Cardiac fibroblast (primary cell): Measurements from ENCODE around the gene PHLDB2.

Source experiments
- DNase-seq, 2 donors: peaks; one replicate each; pipeline versions ENCODE4 v3.0.0 to v3.0.0-alpha.2; 2010; ENCODE audit warnings: low read depth in 2 of 2
- H3K4me3 ChIP-seq, 2 donors: replicated peaks in 1 of 2; 1 replicate in 1 of 2; 2 replicates in 1 of 2; pipeline ENCODE4 v1.5.1; 2011; ENCODE audit warnings: low read depth in 2 of 2, low read length in 2 of 2, mild to moderate bottlenecking in 2 of 2, moderate library complexity in 1 of 2
- TF ChIP-seq, protein P1 (sequence below): IDR thresholded peaks from one replicate; pipeline ENCODE4 v1.5.1; 2011; ENCODE audit warnings: low read depth, mild to moderate bottlenecking, low read length, inconsistent platforms

PHLDB2 gene

DNA sequence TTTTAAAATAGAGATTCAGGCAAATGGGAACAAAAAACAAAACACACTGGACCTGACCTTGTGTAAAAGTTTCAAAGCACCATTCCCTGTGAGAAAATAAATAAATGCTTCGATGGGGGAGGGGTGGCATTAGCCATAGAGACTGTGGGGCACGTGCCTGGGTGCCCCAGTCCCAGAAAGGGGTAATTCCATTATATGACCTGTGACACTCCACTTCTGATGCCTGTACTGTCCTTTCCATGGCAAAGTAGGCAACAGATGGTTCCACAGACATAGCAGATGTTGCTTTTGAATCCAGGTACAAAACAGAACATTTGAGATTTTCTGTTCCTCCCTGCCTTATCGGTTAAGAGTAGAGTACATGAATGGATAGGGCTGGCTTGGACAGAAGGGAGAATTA, 3.9 kb downstream of the PHLDB2 start:
- DNase-seq, result no peak
- no peak overlapping the region for H3K4me3 ChIP-seq
- TF ChIP-seq, protein P1, sequence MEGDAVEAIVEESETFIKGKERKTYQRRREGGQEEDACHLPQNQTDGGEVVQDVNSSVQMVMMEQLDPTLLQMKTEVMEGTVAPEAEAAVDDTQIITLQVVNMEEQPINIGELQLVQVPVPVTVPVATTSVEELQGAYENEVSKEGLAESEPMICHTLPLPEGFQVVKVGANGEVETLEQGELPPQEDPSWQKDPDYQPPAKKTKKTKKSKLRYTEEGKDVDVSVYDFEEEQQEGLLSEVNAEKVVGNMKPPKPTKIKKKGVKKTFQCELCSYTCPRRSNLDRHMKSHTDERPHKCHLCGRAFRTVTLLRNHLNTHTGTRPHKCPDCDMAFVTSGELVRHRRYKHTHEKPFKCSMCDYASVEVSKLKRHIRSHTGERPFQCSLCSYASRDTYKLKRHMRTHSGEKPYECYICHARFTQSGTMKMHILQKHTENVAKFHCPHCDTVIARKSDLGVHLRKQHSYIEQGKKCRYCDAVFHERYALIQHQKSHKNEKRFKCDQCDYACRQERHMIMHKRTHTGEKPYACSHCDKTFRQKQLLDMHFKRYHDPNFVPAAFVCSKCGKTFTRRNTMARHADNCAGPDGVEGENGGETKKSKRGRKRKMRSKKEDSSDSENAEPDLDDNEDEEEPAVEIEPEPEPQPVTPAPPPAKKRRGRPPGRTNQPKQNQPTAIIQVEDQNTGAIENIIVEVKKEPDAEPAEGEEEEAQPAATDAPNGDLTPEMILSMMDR, result no peak

DNA sequence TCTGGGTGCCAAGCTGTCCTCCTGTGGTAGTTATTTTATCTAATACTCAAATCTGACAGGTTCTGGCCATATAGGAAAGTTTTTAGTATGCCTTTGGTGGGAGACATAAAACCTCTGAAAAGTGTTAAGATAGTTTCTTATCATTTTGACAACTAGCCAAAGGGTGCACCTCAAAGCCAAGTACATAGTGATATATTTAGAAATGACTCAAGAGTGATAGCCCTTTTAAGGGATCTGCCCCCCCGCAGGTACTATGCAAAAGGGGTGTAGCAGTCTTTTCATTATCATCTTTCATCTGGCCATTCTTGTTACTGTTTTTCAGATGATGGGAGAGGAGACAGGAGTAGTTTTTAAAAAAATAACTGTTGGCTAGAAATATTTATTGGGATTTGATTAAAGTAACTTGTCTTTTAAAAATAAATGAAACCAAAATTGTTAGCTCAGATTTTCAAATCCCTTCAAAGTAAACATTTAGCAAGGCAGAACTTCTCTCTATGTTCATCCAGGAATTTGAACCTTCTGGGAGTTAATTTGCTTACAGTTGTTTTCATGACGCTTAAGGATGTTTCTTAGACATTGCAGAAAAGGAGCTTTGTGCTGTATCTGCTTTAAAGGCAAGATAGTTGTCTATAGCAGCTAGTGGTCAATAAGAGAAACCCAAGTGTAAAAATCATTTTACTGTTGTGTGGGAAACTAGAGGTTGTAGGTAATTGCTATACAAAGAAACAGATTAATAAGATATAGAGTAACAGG, 5.1 kb downstream of the PHLDB2 start:
- DNase-seq, result peak; percentile 35 to 41
- TF ChIP-seq, protein P1, result no peak
- no peak overlapping the region for H3K4me3 ChIP-seq

DNA sequence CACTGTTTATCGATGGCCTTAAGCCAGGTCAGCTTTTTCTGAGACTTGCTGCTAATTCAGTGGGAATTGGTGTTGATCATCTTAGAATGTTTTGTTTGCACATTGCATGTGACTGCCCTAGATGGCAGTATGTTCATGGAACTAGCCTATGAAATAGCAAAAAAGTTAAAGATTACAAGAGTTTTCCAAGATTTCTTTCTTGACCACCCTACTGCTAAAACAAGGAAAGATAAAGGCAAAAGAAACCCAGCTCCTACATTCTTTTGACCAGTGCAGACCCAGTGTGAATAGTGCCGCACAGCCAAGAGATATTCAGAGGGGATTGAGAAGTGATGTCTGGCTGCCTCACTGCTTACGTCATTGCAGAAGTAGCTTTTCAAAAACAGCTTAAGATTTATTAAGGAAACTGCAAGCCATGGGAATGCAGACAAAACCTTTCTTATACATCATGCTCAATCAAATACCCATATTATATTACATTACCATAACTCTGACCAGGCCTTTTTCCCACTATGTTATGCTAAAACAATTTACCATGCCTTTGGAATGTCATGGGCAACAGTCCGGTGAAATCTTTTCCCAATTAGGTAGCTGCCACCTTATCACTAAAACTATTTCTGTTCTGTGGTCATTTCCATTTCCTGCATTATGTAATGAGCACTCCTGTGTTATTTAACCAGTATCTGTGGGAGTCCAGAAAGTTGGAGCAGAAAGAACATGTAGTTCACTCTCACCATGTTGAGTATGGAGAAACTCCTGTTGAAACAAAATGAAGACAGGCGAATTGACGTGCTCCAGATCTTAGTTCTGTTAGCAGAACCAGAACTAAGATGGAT, 6.0 kb downstream of the PHLDB2 start:
- H3K4me3 ChIP-seq, result no peak overlapping the region
- TF ChIP-seq, protein P1, result peak; percentile 31
- DNase-seq, result peak; percentile 87 to 91

DNA sequence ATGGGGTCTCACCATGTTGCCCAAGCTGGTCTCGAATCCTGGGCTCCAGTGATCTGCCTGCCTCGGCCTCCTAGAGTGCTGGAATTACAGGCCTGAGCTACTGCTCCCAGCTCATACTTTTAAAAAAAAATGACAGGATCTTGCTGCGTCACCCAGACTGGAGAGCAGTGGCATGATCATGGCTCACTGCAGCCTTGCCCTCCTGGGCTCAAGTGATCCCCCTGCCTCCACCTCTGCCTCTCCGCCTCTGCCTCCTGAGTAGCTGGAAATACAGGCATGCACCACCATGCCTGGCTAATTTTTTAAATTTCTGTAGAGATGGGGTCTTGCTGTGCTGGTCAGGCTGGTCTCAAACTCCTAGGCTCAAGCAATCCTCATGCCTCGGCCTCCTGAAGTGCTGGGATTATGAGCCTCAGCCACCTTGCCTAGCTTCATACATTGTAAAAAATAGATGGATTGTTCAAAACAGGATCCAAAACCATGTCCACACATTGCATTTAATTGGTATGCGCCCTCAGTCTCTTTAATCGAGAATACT, 8.9 kb downstream of the PHLDB2 start:
- DNase-seq, result no peak
- H3K4me3 ChIP-seq, result no peak overlapping the region
- TF ChIP-seq, protein P1, result no peak

DNA sequence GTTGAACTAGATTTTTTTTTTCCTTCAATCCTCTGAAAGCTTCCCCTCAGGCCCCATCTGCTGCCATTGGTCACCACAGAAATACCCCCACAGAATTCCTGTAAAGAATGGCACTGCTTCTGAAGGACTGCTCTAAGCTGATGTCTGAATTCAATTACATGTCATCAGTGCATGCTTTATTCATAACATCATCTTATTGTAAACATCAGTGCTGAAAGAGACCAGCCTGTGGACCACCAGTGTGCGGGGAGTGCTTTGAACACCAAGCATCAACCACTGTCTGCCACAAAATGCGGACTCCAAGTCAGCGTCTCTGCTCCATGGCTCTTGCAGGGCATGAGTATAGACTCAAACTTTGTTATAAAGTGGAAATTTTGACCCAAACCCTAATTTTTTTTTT, 11.6 kb downstream of the PHLDB2 start:
- H3K4me3 ChIP-seq, result no peak overlapping the region
- DNase-seq, result no peak
- TF ChIP-seq, protein P1, result no peak

DNA sequence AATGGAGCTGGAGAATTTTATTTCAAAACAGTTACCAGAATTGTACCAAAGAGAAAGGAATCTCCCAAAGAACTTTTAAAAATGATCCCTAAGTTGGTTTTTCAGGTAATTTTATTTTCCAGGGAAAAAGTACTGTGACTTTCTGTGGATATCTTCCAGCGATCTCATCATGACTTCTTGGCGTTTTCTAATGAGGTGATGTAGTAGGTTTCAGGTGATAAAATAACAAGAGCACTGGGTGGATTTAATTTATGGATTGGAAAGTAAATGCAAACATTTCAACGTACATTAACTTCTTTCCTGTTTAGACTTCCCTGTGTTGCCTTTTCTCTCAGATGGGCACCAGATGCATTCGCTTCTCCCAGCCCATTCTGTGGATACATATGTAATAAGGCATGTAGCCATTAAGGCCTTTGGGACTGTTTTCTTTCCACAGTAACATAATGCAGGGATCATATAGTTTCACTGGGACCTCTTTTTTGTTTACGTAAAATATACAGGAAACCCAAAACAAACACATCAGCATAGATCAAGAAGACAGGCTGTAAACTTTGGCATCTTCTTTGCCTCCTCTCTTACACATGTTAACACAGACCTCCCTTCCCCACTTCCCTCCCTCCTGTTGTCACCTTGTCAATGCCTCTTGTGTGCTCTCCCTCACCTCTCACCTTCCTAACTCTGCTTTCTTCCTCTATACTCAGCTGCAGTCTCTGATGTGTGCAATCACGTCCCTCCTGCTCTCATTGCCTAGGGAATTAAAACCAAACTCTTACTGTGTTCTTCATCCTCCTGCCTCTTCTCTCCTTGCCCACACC, 13.0 kb downstream of the PHLDB2 start:
- no peak for DNase-seq
- H3K4me3 ChIP-seq, result no peak overlapping the region
- TF ChIP-seq, protein P1, result no peak
